ENCODE measurements around the gene CECR2. TPM values are rescaled to one million over a fixed set of nuclear protein-coding genes. Genes with fewer than 3 reads are reported as not detected.

CECR2 gene
- total RNA-seq, 4 donors from 2014 or later = 1.1 to 2.1 (median 1.3) TPM

DNA sequence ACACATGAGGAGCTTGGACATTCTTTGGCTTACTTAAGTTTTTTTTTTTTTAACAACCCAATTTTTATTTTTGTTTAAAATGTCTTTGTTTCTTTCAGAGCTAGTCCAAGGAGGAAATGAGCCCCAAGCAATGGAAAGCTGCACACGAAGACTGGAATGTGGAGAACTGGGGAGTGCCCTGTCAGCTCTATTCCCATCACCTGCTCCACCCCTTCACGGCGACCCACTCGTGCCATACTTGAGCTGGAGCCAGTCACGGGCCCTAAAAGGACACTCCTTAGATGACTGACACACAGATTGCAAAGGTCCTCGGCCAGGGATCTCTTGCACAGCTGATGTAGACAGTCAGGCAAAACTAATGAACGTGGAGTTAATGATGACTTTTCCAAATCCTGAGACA lies 183.5 kb downstream of the CECR2 start:
- Histone ChIP-seq H3K36me3 (peaks cover 0 to 29% (median 8%) of the 10 kb centered on the region in 4 donors), H3K27ac (replicated peaks in 1 of 4) (no peak overlapping the region), H3K9me3 (no peaks in the 10 kb centered on the region), H3K27me3 (no peaks in the 10 kb centered on the region), H3K4me1 (peaks cover 0 to 7% (median 0%) of the 10 kb centered on the region in 4 donors), H3K4me3 (no peak overlapping the region)
- intact Hi-C loops (cut with DNase I) = no loop called here
- no peak for TF ChIP-seq EP300 (IDR thresholded peaks at IDR 0.05)
- TF ChIP-seq, protein P1, sequence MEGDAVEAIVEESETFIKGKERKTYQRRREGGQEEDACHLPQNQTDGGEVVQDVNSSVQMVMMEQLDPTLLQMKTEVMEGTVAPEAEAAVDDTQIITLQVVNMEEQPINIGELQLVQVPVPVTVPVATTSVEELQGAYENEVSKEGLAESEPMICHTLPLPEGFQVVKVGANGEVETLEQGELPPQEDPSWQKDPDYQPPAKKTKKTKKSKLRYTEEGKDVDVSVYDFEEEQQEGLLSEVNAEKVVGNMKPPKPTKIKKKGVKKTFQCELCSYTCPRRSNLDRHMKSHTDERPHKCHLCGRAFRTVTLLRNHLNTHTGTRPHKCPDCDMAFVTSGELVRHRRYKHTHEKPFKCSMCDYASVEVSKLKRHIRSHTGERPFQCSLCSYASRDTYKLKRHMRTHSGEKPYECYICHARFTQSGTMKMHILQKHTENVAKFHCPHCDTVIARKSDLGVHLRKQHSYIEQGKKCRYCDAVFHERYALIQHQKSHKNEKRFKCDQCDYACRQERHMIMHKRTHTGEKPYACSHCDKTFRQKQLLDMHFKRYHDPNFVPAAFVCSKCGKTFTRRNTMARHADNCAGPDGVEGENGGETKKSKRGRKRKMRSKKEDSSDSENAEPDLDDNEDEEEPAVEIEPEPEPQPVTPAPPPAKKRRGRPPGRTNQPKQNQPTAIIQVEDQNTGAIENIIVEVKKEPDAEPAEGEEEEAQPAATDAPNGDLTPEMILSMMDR (IDR thresholded peaks at IDR 0.05) = no peak
- no peak for TF ChIP-seq POLR2A (IDR thresholded peaks at IDR 0.05; ENCODE audit: low read depth)
- no peak for TF ChIP-seq POLR2AphosphoS5 (IDR thresholded peaks at IDR 0.05)
- DNase-seq (ENCODE audit: extremely low spot score) = no peak
- 78% methylated on average over 7 of the region's 7 CpGs for WGBS

DNA sequence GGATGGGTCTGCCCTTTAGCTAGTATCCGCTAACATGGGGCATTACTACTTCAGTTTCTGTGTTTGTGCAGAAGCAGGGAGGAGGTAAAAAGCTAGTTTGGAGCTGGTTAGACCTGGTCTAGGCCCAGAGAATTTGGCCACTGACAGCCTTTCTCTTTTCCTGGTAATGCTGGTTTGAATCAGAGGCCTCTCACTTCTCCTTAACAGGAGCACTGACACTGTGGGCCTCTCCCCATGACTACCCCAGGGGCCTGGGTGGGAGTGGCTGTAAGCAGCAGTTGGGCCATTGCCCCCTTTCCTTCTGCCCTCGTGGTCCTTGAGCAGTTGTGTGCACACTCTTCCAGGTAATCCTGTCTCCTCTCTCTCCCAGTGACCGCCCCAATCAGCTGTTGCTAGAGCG lies 185.6 kb downstream of the CECR2 start:
- H3K27ac ChIP-seq (replicated peaks in 1 of 4) = no peak overlapping the region
- no peaks in the 10 kb centered on the region for H3K27me3 ChIP-seq
- H3K4me3 ChIP-seq = no peak overlapping the region
- peaks cover 0 to 14% (median 5%) of the 10 kb centered on the region in 4 donors for H3K36me3 ChIP-seq
- no peaks in the 10 kb centered on the region for H3K9me3 ChIP-seq
- H3K4me1 ChIP-seq = peaks cover 0 to 7% (median 5%) of the 10 kb centered on the region in 4 donors
- WGBS = 90% methylated on average over 4 of the region's 4 CpGs
- intact Hi-C loops (cut with DNase I) = no loop called here
- DNase-seq (ENCODE audit: extremely low spot score) = no peak
- TF ChIP-seq, protein P1 (IDR thresholded peaks at IDR 0.05) = no peak

DNA sequence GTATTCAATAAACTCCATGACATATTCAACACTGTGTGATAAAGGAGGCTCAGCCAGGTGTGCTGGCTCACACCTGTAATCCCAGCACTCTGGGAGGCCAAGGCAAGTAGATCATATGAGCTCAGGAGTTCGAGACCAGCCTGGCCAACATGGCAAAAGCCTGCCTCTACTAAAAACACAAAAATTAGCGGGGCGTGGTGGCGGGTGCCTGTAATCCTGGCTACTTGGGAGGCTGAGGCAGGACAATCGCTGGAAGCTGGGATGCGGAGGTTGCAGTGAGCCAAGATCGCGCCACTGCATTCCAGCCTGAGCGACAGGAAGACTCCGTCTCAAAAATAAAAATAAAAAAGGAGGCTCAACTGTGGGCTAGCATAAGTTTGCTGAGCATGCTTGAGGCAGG lies 189.9 kb downstream of the CECR2 start:
- DNase-seq (ENCODE audit: extremely low spot score) = no peak
- no peaks in the 10 kb centered on the region for H3K27me3 ChIP-seq
- H3K4me3 ChIP-seq = no peak overlapping the region
- H3K36me3 ChIP-seq = no peaks in the 10 kb centered on the region
- peaks cover 16 to 29% (median 22%) of the 10 kb centered on the region in 4 donors for H3K4me1 ChIP-seq
- intact Hi-C loops (cut with DNase I) = loop anchor here (2.0 kb wide), 1 partner anchor 226 kb away; no protein-coding TSS in a partner anchor
- no peak overlapping the region for H3K27ac ChIP-seq (replicated peaks in 1 of 4)
- whole genome bisulfite sequencing = 91% methylated on average over 10 of the region's 10 CpGs
- TF ChIP-seq POLR2AphosphoS5 (IDR thresholded peaks at IDR 0.05) = no peak
- TF ChIP-seq, protein P1 (IDR thresholded peaks at IDR 0.05) = no peak
- no peaks in the 10 kb centered on the region for H3K9me3 ChIP-seq

DNA sequence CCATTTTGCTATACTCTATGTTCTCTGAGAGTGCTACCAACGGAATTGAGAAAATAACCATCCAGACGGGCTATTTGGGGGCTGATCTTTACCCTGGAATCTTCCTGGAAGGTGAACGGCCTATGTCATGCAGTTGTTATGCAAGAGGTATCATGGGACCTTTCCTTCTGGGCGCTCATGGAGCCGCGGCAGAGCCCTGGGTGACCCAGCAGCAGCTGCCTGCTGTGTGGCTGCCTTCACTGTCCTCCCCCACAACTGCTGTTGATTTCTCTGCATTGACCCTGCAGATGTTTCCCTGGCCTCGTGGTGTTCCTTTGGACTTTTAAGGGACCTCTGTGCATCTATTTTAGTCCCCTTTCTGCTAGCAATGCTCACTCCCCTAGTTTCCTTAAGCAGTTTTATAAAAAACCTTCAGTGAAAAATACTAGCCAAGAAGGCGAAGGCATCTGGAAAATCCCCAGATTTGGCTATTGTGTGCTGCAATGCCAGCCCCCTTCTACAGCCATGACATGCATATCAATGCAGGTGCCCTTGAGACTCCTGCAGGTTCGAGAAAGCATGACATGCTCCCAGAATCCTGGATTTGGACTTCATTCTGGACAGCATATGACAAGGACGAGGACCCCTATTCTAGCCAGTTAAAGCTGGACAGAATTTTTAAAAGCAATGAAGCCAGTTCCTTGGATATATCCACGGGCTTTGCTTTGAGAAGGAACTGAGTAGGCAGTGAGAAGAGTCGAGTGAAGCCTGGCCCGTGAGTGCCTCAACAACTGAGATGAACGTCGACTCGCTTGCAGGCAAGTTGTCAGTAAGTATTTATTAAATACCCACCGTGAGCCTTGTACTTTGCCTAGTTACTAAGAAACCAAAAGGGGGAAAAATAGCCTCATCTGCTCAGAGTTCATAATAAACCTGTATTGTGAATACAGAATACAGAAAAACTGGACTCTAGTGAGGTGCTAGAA lies 193.9 kb downstream of the CECR2 start, which contains the start of gene SLC25A18:
SLC25A18 (plus strand) TSS at position 593 of the 965 bp plus-strand sequence. CDS start 16,447 bp downstream, outside the sequence.
- Histone ChIP-seq H3K4me3 (peak within 1 kb of the TSS in 3 of 4 donors; percentile 12 to 27 (median 14)), H3K4me1 (peaks cover 24 to 36% (median 31%) of the 10 kb centered on the region in 4 donors), H3K36me3 (no peaks in the 10 kb centered on the region), H3K27ac (replicated peaks in 1 of 4) (peak within 1 kb of the TSS; percentile 68 to 95 (median 80)), H3K27me3 (no peaks in the 10 kb centered on the region), H3K9me3 (no peaks in the 10 kb centered on the region)
- DNase-seq (ENCODE audit: extremely low spot score) = no peak
- 70% methylated on average over 17 of the region's 17 CpGs for WGBS
- intact Hi-C loops (cut with DNase I) = loop anchor here (2.0 to 10.0 kb wide), 3 partner anchors 76 to 174 kb away; partner anchors contain the start of gene BCL2L13
- TF ChIP-seq POLR2AphosphoS5 (IDR thresholded peaks at IDR 0.05) (peak; percentile 52 to 70), EP300 (IDR thresholded peaks at IDR 0.05) (no peak)
- TF ChIP-seq, protein P1 (IDR thresholded peaks at IDR 0.05) = peak in 1 of 3 experiments; percentile 14
